GM21367 (cell line): ENCODE measurements around the gene PI4KA.
"Not testable (repeated sequence)": the region's sequence is repeated elsewhere in the genome, so short reads cannot be mapped to it uniquely, and the experiment has no call there.

Experiments
- ATAC-seq: cut with Tn5 transposase; IDR thresholded peaks from one replicate; pipeline ENCODE4 v1.9.1; 2021; ENCODE audit not compliant: unreplicated experiment

The PI4KA gene

GRCh38 chr22:20671409-20672081, 187.1 kb downstream of the PI4KA start:
- ATAC-seq, result no peak

DNA sequence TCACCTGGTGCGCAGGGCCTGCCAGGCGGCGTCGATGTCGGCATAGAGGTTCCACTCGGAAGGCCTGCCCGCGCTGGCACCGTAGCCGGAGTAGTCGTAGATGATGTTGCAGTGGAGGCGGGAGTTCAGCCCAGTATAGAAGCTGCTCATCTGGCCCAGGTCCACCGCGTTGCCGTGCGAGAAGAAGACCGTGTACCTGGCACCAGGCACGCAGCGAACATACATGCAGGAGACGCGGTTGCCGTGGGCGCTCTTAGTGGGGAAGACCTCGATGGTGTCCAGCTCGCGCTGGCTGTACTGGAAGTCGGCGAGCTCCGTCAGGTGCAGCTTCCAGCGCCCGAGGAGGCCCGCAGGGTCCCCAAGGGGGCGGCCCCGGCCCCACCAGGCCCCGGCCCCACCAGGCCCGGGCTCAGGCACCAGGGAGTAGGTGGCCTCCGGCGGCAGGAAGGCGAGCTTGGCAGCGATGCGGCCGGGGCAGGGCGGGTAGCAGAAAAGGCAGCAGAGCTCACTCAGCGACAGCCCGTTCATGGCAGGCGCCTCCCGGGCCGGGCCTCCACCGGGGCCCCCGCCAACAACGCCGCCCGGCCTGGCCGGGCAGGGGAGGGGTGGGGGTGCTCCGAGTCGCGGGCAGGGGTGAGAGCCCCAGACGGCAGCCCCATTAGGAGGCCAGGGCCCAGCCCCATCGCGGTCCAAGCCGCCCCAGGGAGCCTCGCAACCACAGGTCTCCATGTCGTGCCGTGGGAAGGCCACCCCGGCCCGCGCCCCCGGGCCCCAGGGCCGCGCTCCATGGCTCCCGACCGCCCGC, 188.0 kb downstream of the PI4KA start:
- ATAC-seq, result not testable (repeated sequence)

- ATAC-seq, result not testable (repeated sequence)
These were observed 188.7 kb downstream of the PI4KA start for GRCh38 chr22:20669884-20670283.

- ATAC-seq, result not testable (repeated sequence)
These were observed 189.1 kb downstream of the PI4KA start for GRCh38 chr22:20669471-20669870.

- not testable (repeated sequence) for ATAC-seq
These were observed 189.8 kb downstream of the PI4KA start for GRCh38 chr22:20668769-20669168.

DNA sequence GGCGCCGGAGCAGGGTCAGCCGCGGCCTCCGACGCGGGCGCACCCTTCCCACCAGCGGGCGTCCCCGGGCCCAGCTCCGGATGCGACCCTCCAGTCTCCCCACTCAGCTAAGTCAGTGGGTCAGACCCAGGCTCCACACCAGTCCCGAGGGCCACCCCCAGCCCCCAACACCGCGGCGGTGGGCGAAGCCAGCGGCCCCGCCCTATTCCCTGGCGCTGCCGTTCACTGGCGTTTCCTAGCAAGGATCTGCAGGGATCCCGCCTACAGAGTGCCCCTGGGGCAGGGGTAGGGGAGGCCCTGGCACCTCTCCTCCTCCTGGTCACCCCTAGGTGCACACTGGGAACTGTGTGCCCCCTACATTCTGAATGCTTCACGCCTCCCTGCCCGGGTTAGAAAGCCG, 190.4 kb downstream of the PI4KA start:
- not testable (repeated sequence) for ATAC-seq

GRCh38 chr22:20667548-20667947, 191.1 kb downstream of the PI4KA start:
- ATAC-seq, result not testable (repeated sequence)

- no peak for ATAC-seq
These were observed 192.1 kb downstream of the PI4KA start for GRCh38 chr22:20666560-20666959.

DNA sequence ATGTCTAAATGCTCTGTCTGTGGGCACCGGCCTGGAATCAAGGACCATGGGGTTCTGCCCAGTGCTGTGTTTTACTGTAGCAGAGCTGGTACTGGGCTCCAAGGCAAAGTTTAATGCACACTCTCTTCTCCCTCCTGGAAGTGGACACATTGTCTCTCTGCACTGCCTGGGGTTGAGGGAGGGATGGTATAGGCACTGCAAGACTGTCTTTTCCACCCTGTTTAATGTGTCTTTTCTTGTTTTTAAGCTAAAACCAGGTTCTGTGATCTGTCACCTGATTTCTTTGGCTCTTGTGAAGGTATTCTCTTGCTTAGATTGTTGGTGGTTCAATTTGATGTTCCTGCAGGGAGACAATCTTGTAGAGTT, 194.0 kb downstream of the PI4KA start:
- ATAC-seq, result no peak

DNA sequence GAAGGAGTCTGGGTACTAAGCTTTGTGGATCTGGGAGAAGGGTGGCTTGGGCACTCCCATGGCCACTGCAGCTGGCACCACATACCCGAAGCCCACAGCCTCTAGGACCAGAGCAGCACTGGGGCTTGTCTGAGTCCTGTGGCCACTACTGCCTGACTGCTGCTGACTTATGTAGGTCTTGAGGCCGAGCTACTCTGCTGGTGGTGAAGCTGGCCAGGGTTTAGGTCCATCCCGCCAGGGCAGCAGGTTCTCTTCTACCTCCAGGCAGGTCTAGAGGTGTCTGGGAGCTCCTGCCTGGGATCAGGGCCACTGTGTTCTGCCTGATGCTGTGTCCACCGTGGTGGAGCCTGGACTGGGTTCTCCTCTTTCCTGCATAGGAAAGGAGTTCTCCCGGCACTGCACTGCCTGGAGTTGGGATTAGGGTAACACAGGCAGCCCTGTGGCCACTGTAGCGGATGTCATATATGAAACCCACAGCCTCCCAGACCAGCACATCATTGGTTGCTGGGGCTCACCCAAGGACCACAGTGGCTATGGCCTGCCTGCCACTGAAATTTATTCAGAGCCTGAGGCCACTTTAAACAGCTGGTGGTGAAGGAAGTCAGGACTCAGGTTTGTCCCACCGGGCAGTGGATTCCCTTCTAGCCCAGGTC, 194.5 kb downstream of the PI4KA start:
- ATAC-seq, result no peak

- no peak for ATAC-seq
These were observed 195.3 kb downstream of the PI4KA start for GRCh38 chr22:20663137-20663828.

DNA sequence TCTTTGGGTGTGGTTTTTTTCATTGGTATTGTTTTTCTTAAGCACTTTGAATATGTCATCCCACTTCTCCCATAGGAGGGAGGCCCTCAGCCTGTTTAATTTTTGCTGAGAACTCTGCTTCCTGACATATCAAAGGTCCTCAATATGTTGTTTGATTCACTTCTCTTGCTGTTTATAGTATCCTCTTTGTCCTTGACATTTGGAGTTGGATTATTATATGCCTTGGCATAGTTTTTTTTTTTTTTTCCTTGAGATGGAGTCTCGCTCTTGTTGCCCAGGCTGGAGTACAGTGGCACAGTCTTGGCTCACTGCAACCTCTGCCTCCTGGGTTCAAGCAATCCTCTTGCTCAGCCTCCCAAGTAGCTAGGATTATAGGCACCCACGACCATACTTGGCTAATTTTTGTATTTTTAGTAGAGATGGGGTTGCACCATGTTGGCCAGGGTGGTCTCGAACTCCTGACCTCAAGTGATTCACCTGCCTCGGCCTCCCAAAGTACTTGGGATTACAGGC, 196.0 kb downstream of the PI4KA start:
- not testable (repeated sequence) for ATAC-seq

- ATAC-seq, result no peak
These were observed 197.1 kb downstream of the PI4KA start for GRCh38 chr22:20661473-20661872.

GRCh38 chr22:20660441-20661054, 198.1 kb downstream of the PI4KA start:
- no peak for ATAC-seq

DNA sequence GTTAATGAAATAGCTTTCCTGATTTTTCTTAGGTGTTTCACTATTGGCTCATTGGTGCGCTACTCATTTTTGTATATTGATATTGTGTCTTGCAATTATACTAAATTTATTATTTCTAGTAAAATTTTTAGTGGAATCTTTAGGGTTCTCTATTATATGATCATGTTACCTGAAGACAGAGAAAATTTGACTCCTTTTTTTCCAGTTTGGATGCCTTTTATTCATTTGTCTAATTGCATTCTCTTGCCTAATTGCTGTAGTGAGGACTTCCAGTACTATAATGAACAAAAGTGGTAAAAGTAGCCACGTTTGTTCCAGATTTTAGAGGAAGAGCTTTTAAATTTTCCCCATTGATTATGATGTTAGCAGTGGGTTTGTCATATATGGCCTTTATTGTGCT, 198.7 kb downstream of the PI4KA start:
- ATAC-seq, result no peak

GRCh38 chr22:20659258-20659657, 199.4 kb downstream of the PI4KA start:
- no peak for ATAC-seq

DNA sequence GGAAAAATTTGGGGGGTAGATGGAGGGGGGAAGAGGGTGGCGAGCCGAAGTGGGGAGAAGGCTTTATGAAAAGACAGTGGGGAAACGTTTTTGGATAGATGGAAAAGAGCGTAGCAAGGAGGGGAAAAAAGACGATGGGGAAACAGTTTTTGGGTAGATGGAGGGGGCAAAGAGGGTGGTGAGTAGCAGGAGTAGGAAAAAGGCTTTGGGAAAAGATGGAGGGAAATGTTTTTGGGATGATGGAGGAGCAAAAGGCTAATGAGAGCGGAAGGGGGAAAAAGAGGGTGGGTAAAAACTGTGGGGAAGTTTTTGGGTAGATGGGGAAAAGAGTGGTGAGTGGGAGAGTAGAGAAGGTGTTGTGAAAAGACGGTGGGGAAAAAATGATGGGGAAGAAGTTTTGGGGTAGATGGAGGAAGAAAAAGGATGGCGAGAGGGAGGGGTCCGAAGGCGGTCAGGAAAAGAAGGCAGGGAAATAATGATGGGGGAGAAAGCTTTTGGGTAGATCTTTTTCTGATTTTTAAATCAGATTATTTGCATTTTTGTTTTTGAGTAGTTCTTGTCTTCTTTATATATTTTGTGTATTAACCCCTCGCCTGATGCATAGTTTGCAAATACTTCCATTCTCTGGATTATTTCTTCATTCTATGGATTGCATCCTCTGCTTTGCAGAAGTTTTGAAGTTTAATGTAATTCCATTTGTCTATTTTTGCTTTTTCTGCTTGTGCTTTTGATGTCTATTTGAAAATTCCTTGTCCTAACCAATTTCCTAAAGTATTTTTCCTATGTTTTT, 200.0 kb downstream of the PI4KA start:
- ATAC-seq, result no peak

GRCh38 chr22:20657963-20658362, 200.6 kb downstream of the PI4KA start:
- no peak for ATAC-seq
